Measurements from ENCODE around the gene ARSJ.

DNA sequence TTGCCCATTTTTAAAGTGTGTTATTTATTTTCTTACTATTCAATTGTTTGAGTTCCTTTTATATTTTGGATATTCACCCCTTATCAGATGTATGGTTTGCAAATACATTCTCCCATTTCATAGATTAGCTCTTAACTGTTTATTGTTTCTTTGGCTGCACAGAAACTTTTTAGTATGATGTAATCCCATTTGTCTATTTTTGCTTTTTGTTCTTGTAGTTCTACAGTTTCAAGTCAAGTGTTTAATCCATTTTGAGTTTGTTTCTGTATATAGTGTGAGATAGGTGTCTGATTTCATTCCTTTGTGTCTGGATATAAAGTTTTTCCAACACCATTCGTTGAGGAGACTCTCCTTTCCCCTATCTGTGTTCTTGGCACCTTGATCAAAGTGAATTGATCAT, 120.5 kb downstream of the ARSJ start:
- no peak for TF ChIP-seq CTCF (IDR thresholded peaks at IDR 0.05; ENCODE audit: low read depth, low read length)
- TF ChIP-seq, protein P1, sequence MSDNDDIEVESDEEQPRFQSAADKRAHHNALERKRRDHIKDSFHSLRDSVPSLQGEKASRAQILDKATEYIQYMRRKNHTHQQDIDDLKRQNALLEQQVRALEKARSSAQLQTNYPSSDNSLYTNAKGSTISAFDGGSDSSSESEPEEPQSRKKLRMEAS (IDR thresholded peaks at IDR 0.05; ENCODE audit: low read depth, low read length), result no peak
- no peak for TF ChIP-seq MYC (IDR thresholded peaks at IDR 0.05; ENCODE audit: low read depth, low read length)
- TF ChIP-seq POLR2A (IDR thresholded peaks at IDR 0.05; ENCODE audit: extremely low read depth, insufficient read length), result no peak

Measured in NB4 (cell line).